ENCODE results near the gene ANKMY1. TPM values are rescaled to one million over a fixed set of nuclear protein-coding genes. Genes with fewer than 3 reads are reported as not detected.

Gene ANKMY1
- total RNA-seq, 4 donors from 2014 or later = 15.1 to 64.0 (median 27.5) TPM

- no peak for DNase-seq
- TF ChIP-seq POLR2A (IDR thresholded peaks at IDR 0.05) (no peak), EP300 (IDR thresholded peaks at IDR 0.05; ENCODE audit: low read depth) (no peak), POLR2AphosphoS5 (IDR thresholded peaks at IDR 0.05) (no peak), CTCF (IDR thresholded peaks at IDR 0.05) (no peak)
- Histone ChIP-seq H3K4me1 (peaks cover 29 to 52% (median 35%) of the 10 kb centered on the region in 4 donors), H3K36me3 (no peaks in the 10 kb centered on the region), H3K27ac (no peak overlapping the region), H3K9me3 (no peaks in the 10 kb centered on the region), H3K27me3 (no peaks in the 10 kb centered on the region), H3K4me3 (peak overlapping the region in 1 of 4 donors; percentile 58)
- in situ Hi-C loops (cut with MboI; ENCODE audit: low pct_ligation_motif_present in 1 of 4, low pct_unique_long_range_greater_than_20kb in 1 of 4, low sequenced_read_pairs in 3 of 4) (no loop called here), intact Hi-C loops (cut with DNase I; ENCODE audit: low total_unique reads) (no loop called here)
- 81% methylated on average over 18 of the region's 18 CpGs; no CpG with 5 or more reads in 1 of the 2 donors for WGBS, 2 donors (ENCODE audit: low coverage in 1 of 2)
Measured at GRCh38 chr2:240558236-240558761, 511 bp upstream of the ANKMY1 start.

- intact Hi-C loops (cut with DNase I; ENCODE audit: low total_unique reads) = no loop called here
- H3K36me3 ChIP-seq = peaks cover 0 to 5% (median 0%) of the 10 kb centered on the region in 4 donors
Measured at GRCh38 chr2:240557101-240557751, 562 bp downstream of the ANKMY1 start.

GRCh38 chr2:240556553-240557100, 1.2 kb downstream of the ANKMY1 start:
- 18 to 52% methylated on average over 2 to 9 of the region's 9 CpGs for WGBS, 2 donors (ENCODE audit: low coverage in 1 of 2)
- no peak for TF ChIP-seq EP300 (IDR thresholded peaks at IDR 0.05; ENCODE audit: low read depth)
- TF ChIP-seq POLR2AphosphoS5 (IDR thresholded peaks at IDR 0.05) = no peak
- peak in 4 of 5 experiments; percentile 11 to 27 (median 25) for TF ChIP-seq CTCF (IDR thresholded peaks at IDR 0.05)
- TF ChIP-seq POLR2A (IDR thresholded peaks at IDR 0.05) = no peak
- peak; percentile 37 for DNase-seq

More at GRCh38 chr2:240557101-240557751, 562 bp downstream of the ANKMY1 start:
- no peak for TF ChIP-seq POLR2AphosphoS5 (IDR thresholded peaks at IDR 0.05)
- no peak for TF ChIP-seq CTCF (IDR thresholded peaks at IDR 0.05)
- no peak for TF ChIP-seq POLR2A (IDR thresholded peaks at IDR 0.05)
- no peak for TF ChIP-seq EP300 (IDR thresholded peaks at IDR 0.05; ENCODE audit: low read depth)
- Histone ChIP-seq H3K9me3 (no peaks in the 10 kb centered on the region), H3K4me3 (peak overlapping the region; percentile 21 to 58 (median 38)), H3K4me1 (peaks cover 29 to 45% (median 34%) of the 10 kb centered on the region in 4 donors), H3K27ac (no peak overlapping the region), H3K27me3 (no peaks in the 10 kb centered on the region)
- peak; percentile 15 for DNase-seq
- 54 to 67% methylated on average over 1 to 47 of the region's 51 CpGs for WGBS, 2 donors (ENCODE audit: low coverage in 1 of 2)
- in situ Hi-C loops (cut with MboI; ENCODE audit: low pct_ligation_motif_present in 1 of 4, low pct_unique_long_range_greater_than_20kb in 1 of 4, low sequenced_read_pairs in 3 of 4) = no loop called here

GRCh38 chr2:240555541-240556250, 2.1 kb downstream of the ANKMY1 start:
- no peak for DNase-seq
- in situ Hi-C loops (cut with MboI; ENCODE audit: low pct_ligation_motif_present in 1 of 4, low pct_unique_long_range_greater_than_20kb in 1 of 4, low sequenced_read_pairs in 3 of 4) (no loop called here), intact Hi-C loops (cut with DNase I; ENCODE audit: low total_unique reads) (no loop called here)
- H3K27ac ChIP-seq = no peak overlapping the region
- H3K36me3 ChIP-seq = peaks cover 0 to 9% (median 3%) of the 10 kb centered on the region in 4 donors
- WGBS, 2 donors (ENCODE audit: low coverage in 1 of 2) = 93% methylated on average over 14 of the region's 16 CpGs; no CpG with 5 or more reads in 1 of the 2 donors
- TF ChIP-seq EP300 (IDR thresholded peaks at IDR 0.05; ENCODE audit: low read depth) (no peak), POLR2A (IDR thresholded peaks at IDR 0.05) (no peak), CTCF (IDR thresholded peaks at IDR 0.05) (no peak), POLR2AphosphoS5 (IDR thresholded peaks at IDR 0.05) (no peak)
- H3K27me3 ChIP-seq = no peaks in the 10 kb centered on the region
- no peak overlapping the region for H3K4me3 ChIP-seq
- peaks cover 19 to 34% (median 24%) of the 10 kb centered on the region in 4 donors for H3K4me1 ChIP-seq
- H3K9me3 ChIP-seq = no peaks in the 10 kb centered on the region

More at GRCh38 chr2:240556553-240557100, 1.2 kb downstream of the ANKMY1 start:
- no peaks in the 10 kb centered on the region for H3K9me3 ChIP-seq
- in situ Hi-C loops (cut with MboI; ENCODE audit: low pct_ligation_motif_present in 1 of 4, low pct_unique_long_range_greater_than_20kb in 1 of 4, low sequenced_read_pairs in 3 of 4) = no loop called here
- peaks cover 0 to 5% (median 3%) of the 10 kb centered on the region in 4 donors for H3K36me3 ChIP-seq
- H3K27me3 ChIP-seq = no peaks in the 10 kb centered on the region
- no peak overlapping the region for H3K27ac ChIP-seq
- intact Hi-C loops (cut with DNase I; ENCODE audit: low total_unique reads) = no loop called here
- no peak overlapping the region for H3K4me3 ChIP-seq
- H3K4me1 ChIP-seq = peaks cover 23 to 39% (median 29%) of the 10 kb centered on the region in 4 donors
